Measurements from ENCODE around the gene ACSL5.

ACSL5 gene

DNA sequence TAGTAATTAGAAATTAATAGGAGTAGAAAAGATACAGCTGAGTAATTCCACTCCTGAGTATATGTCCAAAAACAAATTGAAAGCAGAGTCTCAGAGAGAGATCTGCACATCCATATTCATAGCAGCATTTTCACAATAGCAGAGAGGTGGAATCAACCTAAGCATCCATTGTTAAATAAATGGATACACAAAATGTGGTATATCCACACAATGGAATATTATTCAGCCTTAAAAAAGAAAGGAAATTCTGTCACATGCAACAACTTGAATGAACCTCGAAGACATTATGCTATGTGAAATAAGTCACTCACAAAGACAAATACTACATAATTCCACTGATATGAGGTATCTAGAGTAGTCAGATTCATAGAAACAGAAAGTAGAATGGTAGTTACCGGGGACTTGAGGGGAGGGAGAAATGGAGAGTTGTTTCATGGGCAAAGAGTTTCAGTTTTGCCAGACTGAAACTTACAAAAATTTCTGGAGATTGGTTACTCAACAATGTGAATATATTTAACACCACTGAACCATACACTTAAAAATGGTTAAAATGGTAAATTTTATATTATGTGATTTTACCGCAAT is 91.5 kb downstream of the ACSL5 start:
- in situ Hi-C loops (cut with MboI; ENCODE audit: low pct_unique_long_range_greater_than_20kb, low sequenced_read_pairs, unreplicated experiment), result no loop called here
- TF ChIP-seq, protein P1, sequence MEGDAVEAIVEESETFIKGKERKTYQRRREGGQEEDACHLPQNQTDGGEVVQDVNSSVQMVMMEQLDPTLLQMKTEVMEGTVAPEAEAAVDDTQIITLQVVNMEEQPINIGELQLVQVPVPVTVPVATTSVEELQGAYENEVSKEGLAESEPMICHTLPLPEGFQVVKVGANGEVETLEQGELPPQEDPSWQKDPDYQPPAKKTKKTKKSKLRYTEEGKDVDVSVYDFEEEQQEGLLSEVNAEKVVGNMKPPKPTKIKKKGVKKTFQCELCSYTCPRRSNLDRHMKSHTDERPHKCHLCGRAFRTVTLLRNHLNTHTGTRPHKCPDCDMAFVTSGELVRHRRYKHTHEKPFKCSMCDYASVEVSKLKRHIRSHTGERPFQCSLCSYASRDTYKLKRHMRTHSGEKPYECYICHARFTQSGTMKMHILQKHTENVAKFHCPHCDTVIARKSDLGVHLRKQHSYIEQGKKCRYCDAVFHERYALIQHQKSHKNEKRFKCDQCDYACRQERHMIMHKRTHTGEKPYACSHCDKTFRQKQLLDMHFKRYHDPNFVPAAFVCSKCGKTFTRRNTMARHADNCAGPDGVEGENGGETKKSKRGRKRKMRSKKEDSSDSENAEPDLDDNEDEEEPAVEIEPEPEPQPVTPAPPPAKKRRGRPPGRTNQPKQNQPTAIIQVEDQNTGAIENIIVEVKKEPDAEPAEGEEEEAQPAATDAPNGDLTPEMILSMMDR (IDR thresholded peaks at IDR 0.05; ENCODE audit: extremely low read depth, insufficient read depth, missing control alignments), result no peak
- DNase-seq (ENCODE audit: low spot score), result no peak

DNA sequence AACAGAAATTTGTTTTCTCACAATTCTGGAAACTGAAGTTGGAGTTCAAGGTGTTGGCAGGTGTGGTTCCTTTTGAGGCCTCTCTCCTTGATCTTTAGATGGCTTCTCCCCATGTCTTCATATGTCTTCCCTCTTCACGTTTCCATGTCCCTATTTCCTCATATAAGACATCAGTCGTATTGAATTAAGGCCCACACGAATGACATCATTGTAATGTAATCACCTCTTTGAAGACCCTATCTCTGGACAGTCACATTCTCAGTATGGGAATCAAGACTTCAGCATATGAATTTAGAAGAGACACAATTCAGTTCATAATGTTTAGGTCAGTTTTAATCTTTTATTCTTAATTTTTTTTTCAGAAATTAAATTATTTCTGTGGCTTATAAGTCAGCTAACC is 92.9 kb downstream of the ACSL5 start:
- in situ Hi-C loops (cut with MboI; ENCODE audit: low pct_unique_long_range_greater_than_20kb, low sequenced_read_pairs, unreplicated experiment), result no loop called here
- TF ChIP-seq, protein P1 (IDR thresholded peaks at IDR 0.05; ENCODE audit: extremely low read depth, insufficient read depth, missing control alignments), result no peak

DNA sequence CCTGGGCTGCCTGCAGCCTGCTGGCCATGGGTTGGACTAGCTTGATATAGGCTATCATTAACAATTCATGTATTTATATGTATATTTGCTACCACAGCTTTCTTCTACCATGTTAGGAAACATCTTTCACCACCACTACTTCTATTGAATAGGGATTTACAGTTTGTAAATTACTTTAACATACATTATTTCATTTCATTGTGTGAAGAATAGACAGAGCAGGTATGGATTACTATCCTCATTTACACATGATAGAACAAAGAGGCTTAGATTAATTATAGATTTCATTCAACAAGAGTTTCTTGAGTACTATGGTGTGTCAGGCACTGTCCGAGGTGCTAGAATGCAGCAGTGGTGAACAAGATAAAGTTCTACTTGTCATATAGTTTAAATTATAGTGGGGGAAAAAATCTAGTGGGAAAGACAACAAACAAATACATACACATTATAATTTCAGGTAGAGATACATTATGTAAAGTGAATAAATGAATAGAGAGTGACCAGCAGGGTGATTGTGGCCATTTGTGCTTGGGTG is 93.7 kb downstream of the ACSL5 start:
- TF ChIP-seq, protein P1 (IDR thresholded peaks at IDR 0.05; ENCODE audit: extremely low read depth, insufficient read depth, missing control alignments), result no peak
- no peak for DNase-seq (ENCODE audit: low spot score)
- in situ Hi-C loops (cut with MboI; ENCODE audit: low pct_unique_long_range_greater_than_20kb, low sequenced_read_pairs, unreplicated experiment), result no loop called here

More for the DNA sequence above, 92.9 kb downstream of the ACSL5 start:
- DNase-seq (ENCODE audit: low spot score), result no peak

DNA sequence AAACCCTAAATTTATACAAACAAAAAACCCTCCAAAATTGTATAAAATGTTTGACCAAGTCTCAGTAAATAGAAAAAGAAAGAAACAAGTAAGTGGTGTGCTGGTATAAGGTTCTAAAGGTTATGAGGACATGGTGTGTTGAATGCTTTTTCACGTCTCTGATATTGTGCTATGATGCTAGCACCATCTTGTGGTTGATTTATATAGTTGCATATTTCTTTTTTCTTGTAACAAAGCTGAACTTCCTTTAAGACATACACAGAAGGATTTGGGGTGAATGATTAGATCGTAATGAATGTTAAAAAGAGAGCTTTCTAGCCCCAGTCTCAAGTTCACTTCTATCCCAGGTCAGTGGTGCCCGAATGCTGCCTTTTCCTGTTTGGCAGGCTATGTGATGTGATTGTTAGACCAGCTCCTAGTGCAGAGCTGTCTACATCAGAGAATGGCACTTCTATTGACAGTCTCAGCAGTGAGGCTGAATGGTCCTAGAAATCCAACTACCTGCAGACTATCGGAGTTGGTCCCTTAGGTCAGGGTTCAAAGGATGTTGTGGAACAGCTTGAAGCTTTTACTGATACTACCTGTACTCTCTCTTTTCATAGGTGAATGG is 98.1 kb downstream of the ACSL5 start:
- DNase-seq (ENCODE audit: low spot score), result peak; percentile 58
- in situ Hi-C loops (cut with MboI; ENCODE audit: low pct_unique_long_range_greater_than_20kb, low sequenced_read_pairs, unreplicated experiment), result no loop called here
- TF ChIP-seq, protein P1 (IDR thresholded peaks at IDR 0.05; ENCODE audit: extremely low read depth, insufficient read depth, missing control alignments), result peak; percentile 57

- TF ChIP-seq, protein P1 (IDR thresholded peaks at IDR 0.05; ENCODE audit: extremely low read depth, insufficient read depth, missing control alignments), result peak; percentile 41
- in situ Hi-C loops (cut with MboI; ENCODE audit: low pct_unique_long_range_greater_than_20kb, low sequenced_read_pairs, unreplicated experiment), result no loop called here
- DNase-seq (ENCODE audit: low spot score), result no peak
Observed at GRCh38 chr10:112475575-112476218, 101.8 kb downstream of the ACSL5 start.

Data from GM13977 (cell line).